T-cell (primary cell): ENCODE data around the gene ACP1. TPM values are rescaled to one million over a fixed set of nuclear protein-coding genes. Genes with fewer than 3 reads are reported as not detected.

Experiments
- ATAC-seq, 4 experiments: fragments of 200-7000 bp in 3 of 4; fragments of 150-1000 bp in 1 of 4; cut with Tn5 transposase; replicated peaks in 1 of 4; 1 replicate in 3 of 4; 2 replicates in 1 of 4; pipeline ENCODE4 v1.10.0; 2021; ENCODE audit warnings: moderate library complexity in 3 of 4, mild to moderate bottlenecking in 2 of 4, moderate number of reproducible peaks in 1 of 4
- CTCF ChIA-PET, 2 donors: fragments of 300-600 bp; sonication (Branson Sonifier 250); formaldehyde crosslinking; loops; one replicate each; lab custom pipeline; 2022; ENCODE audit warnings: antibody characterized with exemption in 2 of 2; lab: Charles Lee
- POLR2A ChIA-PET, 2 donors: fragments of 300-600 bp; sonication (Branson Sonifier 250); formaldehyde crosslinking; loops; one replicate each; lab custom pipeline; 2022; ENCODE audit warnings: antibody characterized with exemption in 2 of 2; lab: Charles Lee
- DNase-seq, 35 experiments: peaks; one replicate each; pipeline versions ENCODE4 v3.0.0 to v3.0.0-alpha.2; 2013 to 2023
- H3K27ac ChIP-seq: one replicate; pipeline ENCODE4 v1.5.1; 2013; ENCODE audit warnings: low read length
- H3K27me3 ChIP-seq, 2 experiments: replicated peaks in 1 of 2; 1 replicate in 1 of 2; 2 replicates in 1 of 2; pipeline versions ENCODE4 v1.6.1 to v1.7.0; 2013; ENCODE audit warnings: low read length in 1 of 2, mixed read lengths in 1 of 2; ENCODE audit not compliant: control insufficient read depth in 2 of 2, insufficient read depth in 2 of 2; ENCODE audit errors: extremely low read depth in 1 of 2
- H3K36me3 ChIP-seq, 2 donors: 1 replicate in 1 of 2; 2 replicates in 1 of 2; pipeline versions ENCODE4 v1.6.1 to v1.7.0; 2013; ENCODE audit warnings: low read length in 1 of 2; ENCODE audit not compliant: control insufficient read depth in 2 of 2, insufficient read depth in 1 of 2; ENCODE audit errors: extremely low read depth in 1 of 2
- H3K4me1 ChIP-seq, 2 experiments: 1 replicate in 1 of 2; 2 replicates in 1 of 2; pipeline versions ENCODE4 v1.6.1 to v1.7.0; 2013; ENCODE audit warnings: low read length in 2 of 2, mixed read lengths in 1 of 2; ENCODE audit not compliant: insufficient read depth in 2 of 2, control insufficient read depth in 1 of 2; ENCODE audit errors: extremely low read depth in 1 of 2
- H3K4me3 ChIP-seq, 2 donors: 1 replicate in 1 of 2; 2 replicates in 1 of 2; pipeline versions ENCODE4 v1.5.1 to v1.7.0; 2013; ENCODE audit warnings: mild to moderate bottlenecking in 2 of 2, low read length in 1 of 2, moderate library complexity in 1 of 2; ENCODE audit not compliant: control insufficient read depth in 1 of 2; ENCODE audit errors: extremely low read depth in 1 of 2
- H3K9me3 ChIP-seq: 2 replicates; pipeline ENCODE4 v1.7.0; 2013
- H3K27ac Mint-ChIP-seq, 2 donors: one replicate each; pipeline ENCODE4 v1.8.0; 2020 to 2021; ENCODE audit warnings: mild to moderate bottlenecking in 2 of 2, mixed read lengths in 2 of 2
- H3K27me3 Mint-ChIP-seq, 2 donors: one replicate each; pipeline ENCODE4 v1.8.0; 2021 to 2022; ENCODE audit warnings: mixed read lengths in 2 of 2
- H3K36me3 Mint-ChIP-seq: one replicate; pipeline ENCODE4 v1.8.0; 2021; ENCODE audit warnings: mixed read lengths
- H3K4me1 Mint-ChIP-seq, 3 donors: one replicate each; pipeline ENCODE4 v1.8.0; 2020 to 2022; ENCODE audit warnings: mixed read lengths in 3 of 3, mild to moderate bottlenecking in 1 of 3
- H3K4me3 Mint-ChIP-seq, 3 donors: one replicate each; pipeline ENCODE4 v1.8.0; 2020 to 2022; ENCODE audit warnings: mild to moderate bottlenecking in 3 of 3, mixed read lengths in 3 of 3, moderate library complexity in 3 of 3
- H3K9me3 Mint-ChIP-seq, 3 donors: one replicate each; pipeline ENCODE4 v1.8.0; 2020 to 2022; ENCODE audit warnings: mixed read lengths in 3 of 3
- WGBS: methylation state at CpG from one replicate; pipeline ENCODE4 v1.1.5; 2013; ENCODE audit warnings: missing lambda C conversion rate; ENCODE audit not compliant: insufficient coverage; 5-methylcytosine and 5-hydroxymethylcytosine counted together
- total RNA-seq, 35 experiments: library from RNA in 6 of 35; stranded (reverse) in 6 of 35; fragments of 120-200 nt in 1 of 35; gene quantifications; one replicate each; pipeline versions ENCODE4 v1.2.1 to v1.2.4 and lab custom pipeline; 2013 to 2026

Gene ACP1
- total RNA-seq, 5 donors from 2014 or later (not counting 1 experiment from before 2014, with no cell fraction given) = 70.0 to 88.4 (median 85.5) TPM

DNA sequence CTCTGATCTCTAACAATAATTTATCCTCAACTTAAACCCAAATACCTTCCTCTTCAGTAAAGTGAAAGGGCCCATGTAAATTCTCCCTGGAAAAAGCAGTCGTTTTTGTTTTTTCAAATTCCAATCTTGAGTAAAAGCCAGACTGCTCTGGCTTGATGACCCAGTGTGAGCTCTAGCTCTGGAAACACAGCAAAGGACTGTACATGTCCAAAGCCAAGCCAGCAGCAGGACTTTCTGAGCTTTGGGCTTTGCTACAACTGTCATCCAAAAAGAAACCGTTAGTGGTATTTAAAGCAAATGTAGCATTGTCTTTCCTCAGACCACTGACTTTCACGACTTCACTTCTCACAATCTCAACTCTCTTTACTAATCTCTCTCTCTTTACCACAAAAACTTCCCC is 26.3 kb upstream of the ACP1 start:
- peaks cover 0 to 26% of the 10 kb centered on the region in 2 donors for H3K36me3 ChIP-seq
- Mint-ChIP-seq H3K9me3 (peaks cover 0 to 12% (median 0%) of the 10 kb centered on the region in 3 donors), H3K4me1 (peaks cover 11 to 13% (median 11%) of the 10 kb centered on the region in 3 donors), H3K4me3 (no peak overlapping the region), H3K36me3 (peaks cover 62% of the 10 kb centered on the region), H3K27ac (no peak overlapping the region), H3K27me3 (no peaks in the 10 kb centered on the region)
- no peaks in the 10 kb centered on the region for H3K9me3 ChIP-seq
- no peaks in the 10 kb centered on the region for H3K27me3 ChIP-seq
- DNase-seq (no peak), ATAC-seq (no peak)
- peaks cover 0 to 12% of the 10 kb centered on the region in 2 experiments for H3K4me1 ChIP-seq
- 73% methylated on average over 1 of the region's 3 CpGs for WGBS
- CTCF ChIA-PET = interaction anchor here in 1 of 2 donors (0.7 kb wide), 1 partner anchor 415 kb away, joined by 4 read pairs; no protein-coding TSS in a partner anchor
- POLR2A ChIA-PET = interaction anchor here in 1 of 2 donors (0.6 kb wide), 1 partner anchor 45 kb away, joined by 7 read pairs; no protein-coding TSS in a partner anchor
- no peak overlapping the region for H3K27ac ChIP-seq
- no peak overlapping the region for H3K4me3 ChIP-seq

DNA sequence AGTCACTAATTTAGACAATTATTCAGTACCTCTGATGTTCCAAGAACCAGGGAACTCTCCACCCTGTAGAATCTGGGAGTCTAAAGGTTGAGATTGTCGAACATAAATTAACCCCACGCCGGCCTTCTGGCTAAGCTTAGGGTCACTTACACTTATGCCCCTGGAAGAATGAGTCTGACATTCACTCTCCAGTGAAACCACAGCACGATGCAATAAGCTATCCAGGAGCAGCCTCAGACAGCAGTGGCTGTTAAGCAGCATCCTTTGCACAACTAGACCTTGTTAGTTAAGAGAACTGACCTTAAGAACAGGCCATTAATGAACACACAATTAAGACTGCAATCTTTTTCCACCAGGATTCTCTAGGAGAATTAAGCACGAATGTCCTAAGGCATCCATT is 25.9 kb upstream of the ACP1 start:
- CTCF ChIA-PET = no interaction called here
- Histone ChIP-seq H3K27ac (no peak overlapping the region), H3K27me3 (no peaks in the 10 kb centered on the region), H3K9me3 (no peaks in the 10 kb centered on the region), H3K4me1 (peaks cover 0 to 12% of the 10 kb centered on the region in 2 experiments), H3K4me3 (no peak overlapping the region), H3K36me3 (peaks cover 0 to 31% of the 10 kb centered on the region in 2 donors)
- peaks cover 0 to 12% (median 0%) of the 10 kb centered on the region in 3 donors for H3K9me3 Mint-ChIP-seq
- no peak overlapping the region for H3K4me3 Mint-ChIP-seq
- ATAC-seq (no peak), DNase-seq (no peak)
- POLR2A ChIA-PET = no interaction called here
- no peaks in the 10 kb centered on the region for H3K27me3 Mint-ChIP-seq
- peaks cover 11 to 13% (median 11%) of the 10 kb centered on the region in 3 donors for H3K4me1 Mint-ChIP-seq
- WGBS = 96% methylated on average over 4 of the region's 5 CpGs
- no peak overlapping the region for H3K27ac Mint-ChIP-seq
- H3K36me3 Mint-ChIP-seq = peaks cover 63% of the 10 kb centered on the region

GRCh38 chr2:244547-244946 is 20.2 kb upstream of the ACP1 start:
- Histone ChIP-seq H3K4me1 (peaks cover 0 to 4% of the 10 kb centered on the region in 2 experiments), H3K4me3 (no peak overlapping the region), H3K27ac (no peak overlapping the region), H3K36me3 (peaks cover 0 to 44% of the 10 kb centered on the region in 2 donors), H3K27me3 (no peaks in the 10 kb centered on the region), H3K9me3 (no peaks in the 10 kb centered on the region)
- H3K9me3 Mint-ChIP-seq = peaks cover 0 to 12% (median 0%) of the 10 kb centered on the region in 3 donors
- H3K4me3 Mint-ChIP-seq = no peak overlapping the region
- H3K27ac Mint-ChIP-seq = no peak overlapping the region
- POLR2A ChIA-PET = no interaction called here
- CTCF ChIA-PET = no interaction called here
- ATAC-seq (no peak), DNase-seq (no peak)
- no peaks in the 10 kb centered on the region for H3K27me3 Mint-ChIP-seq
- peaks cover 61% of the 10 kb centered on the region for H3K36me3 Mint-ChIP-seq
- H3K4me1 Mint-ChIP-seq = peaks cover 6 to 7% (median 7%) of the 10 kb centered on the region in 3 donors
- WGBS = 79% methylated on average over 3 of the region's 7 CpGs

GRCh38 chr2:246489-247144 is 18.1 kb upstream of the ACP1 start:
- ATAC-seq (peak in 2 of 4 experiments; percentile 52 to 57), DNase-seq (peak in 15 of 35 experiments; percentile 2 to 74 (median 21))
- no peak overlapping the region for H3K4me3 ChIP-seq
- Mint-ChIP-seq H3K4me1 (peaks cover 6 to 7% (median 7%) of the 10 kb centered on the region in 3 donors), H3K4me3 (no peak overlapping the region), H3K27ac (no peak overlapping the region), H3K36me3 (peaks cover 48% of the 10 kb centered on the region), H3K9me3 (peaks cover 0 to 8% (median 0%) of the 10 kb centered on the region in 3 donors), H3K27me3 (no peaks in the 10 kb centered on the region)
- ChIA-PET POLR2A (no interaction called here), CTCF (interaction anchor here (0.6 to 2.4 kb wide), 15 partner anchors 9 to 995 kb away, joined by 3 to 7 read pairs (median 4); no protein-coding TSS in a partner anchor)
- H3K27me3 ChIP-seq = no peaks in the 10 kb centered on the region
- H3K27ac ChIP-seq = no peak overlapping the region
- H3K36me3 ChIP-seq = peaks cover 0 to 41% of the 10 kb centered on the region in 2 donors
- WGBS = 70% methylated on average over 2 of the region's 6 CpGs
- no peaks in the 10 kb centered on the region for H3K9me3 ChIP-seq
- peaks cover 0 to 4% of the 10 kb centered on the region in 2 experiments for H3K4me1 ChIP-seq

GRCh38 chr2:248724-249123 is 16.0 kb upstream of the ACP1 start:
- peaks cover 0 to 4% of the 10 kb centered on the region in 2 experiments for H3K4me1 ChIP-seq
- ATAC-seq (no peak), DNase-seq (no peak)
- H3K9me3 ChIP-seq = no peaks in the 10 kb centered on the region
- Mint-ChIP-seq H3K36me3 (peaks cover 38% of the 10 kb centered on the region), H3K4me3 (no peak overlapping the region), H3K9me3 (no peaks in the 10 kb centered on the region), H3K27me3 (no peaks in the 10 kb centered on the region), H3K27ac (no peak overlapping the region), H3K4me1 (peaks cover 6 to 7% (median 7%) of the 10 kb centered on the region in 3 donors)
- no peaks in the 10 kb centered on the region for H3K27me3 ChIP-seq
- WGBS = no CpG with 5 or more reads among the region's 2 CpGs
- no peak overlapping the region for H3K4me3 ChIP-seq
- no peak overlapping the region for H3K27ac ChIP-seq
- ChIA-PET CTCF (no interaction called here), POLR2A (no interaction called here)
- peaks cover 0 to 34% of the 10 kb centered on the region in 2 donors for H3K36me3 ChIP-seq

DNA sequence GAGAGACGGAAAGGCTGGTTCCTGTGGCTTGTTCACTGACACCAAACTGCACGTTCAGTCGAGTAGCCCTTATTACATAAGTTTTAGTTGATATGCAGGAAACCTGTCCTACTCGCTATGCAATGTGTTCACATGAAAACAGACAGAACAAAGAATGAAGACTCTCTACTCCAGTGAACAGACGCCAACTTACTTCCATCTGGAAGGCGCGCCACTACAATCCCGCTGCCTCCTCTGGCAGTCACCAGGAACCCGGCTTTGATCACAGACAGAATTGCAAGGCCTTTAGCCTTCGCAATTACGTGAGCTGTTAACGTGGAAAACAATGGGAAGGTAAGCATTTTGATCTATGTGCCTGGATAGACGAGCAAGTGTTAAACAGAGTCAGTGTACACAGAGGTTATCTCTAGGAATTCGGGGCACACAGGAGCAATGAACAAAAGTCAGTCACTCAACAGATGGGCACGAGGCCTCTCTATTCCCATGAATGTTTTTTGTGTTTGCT is 15.2 kb upstream of the ACP1 start:
- peaks cover 6 to 7% (median 7%) of the 10 kb centered on the region in 3 donors for H3K4me1 Mint-ChIP-seq
- Histone ChIP-seq H3K27ac (no peak overlapping the region), H3K9me3 (no peaks in the 10 kb centered on the region), H3K36me3 (peaks cover 0 to 29% of the 10 kb centered on the region in 2 donors), H3K4me1 (peaks cover 0 to 4% of the 10 kb centered on the region in 2 experiments), H3K4me3 (no peak overlapping the region), H3K27me3 (no peaks in the 10 kb centered on the region)
- peaks cover 30% of the 10 kb centered on the region for H3K36me3 Mint-ChIP-seq
- CTCF ChIA-PET = no interaction called here
- POLR2A ChIA-PET = interaction anchor here in 1 of 2 donors (0.6 kb wide), 1 partner anchor 153 kb away, joined by 3 read pairs; no protein-coding TSS in a partner anchor
- H3K27ac Mint-ChIP-seq = no peak overlapping the region
- H3K9me3 Mint-ChIP-seq = no peaks in the 10 kb centered on the region
- no peak overlapping the region for H3K4me3 Mint-ChIP-seq
- no peak for ATAC-seq
- 97% methylated on average over 11 of the region's 15 CpGs for WGBS
- no peak for DNase-seq
- H3K27me3 Mint-ChIP-seq = no peaks in the 10 kb centered on the region
